KMS-11 (cell line): Measurements from ENCODE around the gene UAP1.

ENCODE experiments used
- H2AFZ ChIP-seq: fragments of 200-600 bp; sonication (generic); 2 replicates; pipeline ENCODE4 v1.6.1; 2016; ENCODE audit warnings: antibody characterized with exemption, mixed run types, low read depth
- H3K27ac ChIP-seq: fragments of 200-600 bp; sonication (generic); 2 replicates; pipeline ENCODE4 v1.6.1; 2016; ENCODE audit warnings: mild to moderate bottlenecking, mixed run types
- H3K27me3 ChIP-seq: fragments of 200-600 bp; sonication (generic); 2 replicates; pipeline ENCODE4 v1.6.1; 2017; ENCODE audit warnings: mild to moderate bottlenecking, low read depth, mixed run types, moderate library complexity; ENCODE audit not compliant: insufficient read depth
- H3K36me3 ChIP-seq: fragments of 200-600 bp; sonication (generic); 2 replicates; pipeline ENCODE4 v1.6.1; 2017; ENCODE audit warnings: mild to moderate bottlenecking, mixed run types; ENCODE audit not compliant: insufficient read depth
- H3K4me1 ChIP-seq: fragments of 200-600 bp; sonication (generic); 2 replicates; pipeline ENCODE4 v1.6.1; 2016; ENCODE audit warnings: mild to moderate bottlenecking, low read depth, mixed run types; ENCODE audit not compliant: poor library complexity, severe bottlenecking
- H3K4me2 ChIP-seq: fragments of 200-600 bp; sonication (generic); 2 replicates; pipeline ENCODE4 v1.7.0; 2016; ENCODE audit warnings: mild to moderate bottlenecking, mixed run types
- H3K4me3 ChIP-seq: fragments of 200-600 bp; sonication (generic); IDR thresholded peaks from 2 replicates; pipeline ENCODE4 v1.6.1; 2017; ENCODE audit warnings: low read depth, low read length, mixed read lengths; ENCODE audit not compliant: insufficient read depth
- H3K79me2 ChIP-seq: fragments of 200-600 bp; sonication (generic); 2 replicates; pipeline ENCODE4 v1.6.1; 2016; ENCODE audit warnings: low read depth, mixed run types; ENCODE audit not compliant: insufficient read depth
- H3K9ac ChIP-seq: fragments of 200-600 bp; sonication (generic); 2 replicates; pipeline ENCODE4 v1.6.1; 2016; ENCODE audit warnings: mild to moderate bottlenecking, mixed run types
- H4K20me1 ChIP-seq: fragments of 200-600 bp; sonication (generic); 2 replicates; pipeline ENCODE4 v1.6.1; 2016; ENCODE audit warnings: mild to moderate bottlenecking, mixed run types; ENCODE audit not compliant: insufficient read depth
- TF ChIP-seq, protein P1 (sequence below): fragments of 200-600 bp; sonication (generic); conservative IDR thresholded peaks from 2 replicates; pipeline ENCODE4 v1.6.1; 2017; ENCODE audit warnings: low read depth, mild to moderate bottlenecking, antibody characterized with exemption, low read length, moderate library complexity, mixed read lengths

The UAP1 gene

DNA sequence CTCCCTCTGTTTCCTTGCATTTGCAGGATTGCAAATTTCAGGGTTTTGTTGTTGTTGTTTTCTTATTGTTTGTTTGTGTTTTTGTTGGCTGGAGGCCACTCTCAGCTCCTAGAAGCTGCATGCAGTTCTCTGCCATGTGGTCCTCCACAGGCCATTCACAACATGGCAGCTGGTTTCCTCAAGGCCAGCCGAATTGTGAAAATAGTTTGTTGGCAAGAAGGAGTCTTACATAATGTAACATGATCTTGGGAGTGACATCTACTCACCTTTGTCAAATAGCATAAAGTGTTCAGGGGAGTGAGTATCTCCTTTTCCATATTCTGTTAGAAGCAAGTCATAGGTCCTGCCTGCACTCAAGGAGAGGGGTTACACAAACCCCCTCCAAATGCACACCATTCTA lies 10.6 kb upstream of the UAP1 start:
- H3K4me1 ChIP-seq = no peaks in the 10 kb centered on the region
- H3K27ac ChIP-seq = no peak overlapping the region
- TF ChIP-seq, protein P1, sequence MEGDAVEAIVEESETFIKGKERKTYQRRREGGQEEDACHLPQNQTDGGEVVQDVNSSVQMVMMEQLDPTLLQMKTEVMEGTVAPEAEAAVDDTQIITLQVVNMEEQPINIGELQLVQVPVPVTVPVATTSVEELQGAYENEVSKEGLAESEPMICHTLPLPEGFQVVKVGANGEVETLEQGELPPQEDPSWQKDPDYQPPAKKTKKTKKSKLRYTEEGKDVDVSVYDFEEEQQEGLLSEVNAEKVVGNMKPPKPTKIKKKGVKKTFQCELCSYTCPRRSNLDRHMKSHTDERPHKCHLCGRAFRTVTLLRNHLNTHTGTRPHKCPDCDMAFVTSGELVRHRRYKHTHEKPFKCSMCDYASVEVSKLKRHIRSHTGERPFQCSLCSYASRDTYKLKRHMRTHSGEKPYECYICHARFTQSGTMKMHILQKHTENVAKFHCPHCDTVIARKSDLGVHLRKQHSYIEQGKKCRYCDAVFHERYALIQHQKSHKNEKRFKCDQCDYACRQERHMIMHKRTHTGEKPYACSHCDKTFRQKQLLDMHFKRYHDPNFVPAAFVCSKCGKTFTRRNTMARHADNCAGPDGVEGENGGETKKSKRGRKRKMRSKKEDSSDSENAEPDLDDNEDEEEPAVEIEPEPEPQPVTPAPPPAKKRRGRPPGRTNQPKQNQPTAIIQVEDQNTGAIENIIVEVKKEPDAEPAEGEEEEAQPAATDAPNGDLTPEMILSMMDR = no peak
- H3K4me3 ChIP-seq = no peak overlapping the region
- no peaks in the 10 kb centered on the region for H3K27me3 ChIP-seq
- H2AFZ ChIP-seq = no peak overlapping the region
- H3K36me3 ChIP-seq = no peaks in the 10 kb centered on the region
- H4K20me1 ChIP-seq = no peaks in the 10 kb centered on the region
- no peaks in the 10 kb centered on the region for H3K79me2 ChIP-seq
- no peak overlapping the region for H3K9ac ChIP-seq
- no peak overlapping the region for H3K4me2 ChIP-seq

DNA sequence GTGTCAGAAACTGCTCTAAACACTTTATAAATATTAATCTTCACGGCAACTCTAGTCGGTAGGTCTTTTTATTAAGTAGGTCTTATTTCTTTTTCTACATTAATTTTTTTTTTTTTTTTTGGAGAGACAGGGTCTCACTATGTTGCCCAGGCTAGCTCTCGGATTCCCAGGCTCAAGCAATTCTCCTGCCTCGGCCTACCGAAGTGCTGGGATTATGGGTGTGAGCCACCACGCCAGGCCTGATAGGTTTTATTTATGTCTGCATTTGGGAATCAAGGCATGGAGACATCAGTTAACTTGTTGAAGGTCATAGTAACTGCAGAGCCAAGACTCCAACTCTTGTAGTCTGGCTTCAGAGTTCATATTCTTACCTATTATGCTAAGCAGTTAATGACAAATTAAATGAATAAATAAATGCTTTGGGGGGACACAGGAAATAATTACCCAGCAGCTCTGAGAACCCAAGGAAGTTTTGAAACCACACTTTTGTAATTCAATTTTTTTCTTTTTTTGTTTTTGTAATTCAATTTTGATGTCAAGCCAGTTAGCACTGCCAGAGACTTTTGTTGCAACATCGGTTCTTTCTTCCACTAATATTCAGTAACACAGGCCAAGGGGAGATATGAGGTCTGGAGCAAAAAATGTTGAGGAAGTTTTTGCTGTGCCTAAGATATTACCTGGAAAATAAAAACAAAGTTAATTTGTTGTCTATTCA lies 9.4 kb upstream of the UAP1 start:
- no peaks in the 10 kb centered on the region for H3K36me3 ChIP-seq
- H3K4me2 ChIP-seq = no peak overlapping the region
- H4K20me1 ChIP-seq = no peaks in the 10 kb centered on the region
- H3K27ac ChIP-seq = no peak overlapping the region
- H3K27me3 ChIP-seq = no peaks in the 10 kb centered on the region
- H3K79me2 ChIP-seq = no peaks in the 10 kb centered on the region
- TF ChIP-seq, protein P1 = no peak
- H3K4me1 ChIP-seq = no peaks in the 10 kb centered on the region
- no peak overlapping the region for H2AFZ ChIP-seq
- H3K4me3 ChIP-seq = no peak overlapping the region
- no peak overlapping the region for H3K9ac ChIP-seq

DNA sequence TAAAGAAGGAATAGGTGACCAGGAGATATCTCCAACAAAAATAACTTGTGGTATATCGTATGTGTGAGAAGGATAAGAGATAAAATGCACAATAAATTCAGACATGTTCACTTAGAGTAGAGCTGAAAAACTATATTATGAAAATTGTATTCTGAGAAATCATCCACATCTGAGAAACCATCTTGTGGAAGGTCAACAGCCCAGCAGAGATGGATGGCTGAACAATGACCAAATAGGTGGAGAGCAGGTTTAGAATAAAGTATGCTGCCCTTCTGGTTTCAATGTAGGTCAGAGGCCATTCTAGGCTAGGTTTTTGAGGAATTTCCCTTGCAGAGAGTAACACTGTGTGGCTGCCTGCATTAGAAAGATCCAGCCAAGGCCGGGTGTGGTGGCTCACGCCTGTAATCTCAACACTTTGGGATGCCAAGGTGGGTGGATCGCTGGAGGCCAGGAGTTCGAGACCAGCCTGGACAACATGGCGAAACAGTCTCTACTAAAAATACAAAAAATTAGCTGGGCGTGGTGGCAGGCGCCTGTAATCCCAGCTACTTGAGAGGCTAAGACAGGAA lies 8.8 kb upstream of the UAP1 start:
- Histone ChIP-seq H3K27me3 (no peaks in the 10 kb centered on the region), H3K4me3 (no peak overlapping the region), H3K36me3 (no peaks in the 10 kb centered on the region), H3K4me2 (no peak overlapping the region), H3K79me2 (no peaks in the 10 kb centered on the region), H4K20me1 (no peaks in the 10 kb centered on the region), H3K4me1 (no peaks in the 10 kb centered on the region), H3K27ac (no peak overlapping the region), H3K9ac (no peak overlapping the region), H2AFZ (no peak overlapping the region)
- TF ChIP-seq, protein P1 = no peak

DNA sequence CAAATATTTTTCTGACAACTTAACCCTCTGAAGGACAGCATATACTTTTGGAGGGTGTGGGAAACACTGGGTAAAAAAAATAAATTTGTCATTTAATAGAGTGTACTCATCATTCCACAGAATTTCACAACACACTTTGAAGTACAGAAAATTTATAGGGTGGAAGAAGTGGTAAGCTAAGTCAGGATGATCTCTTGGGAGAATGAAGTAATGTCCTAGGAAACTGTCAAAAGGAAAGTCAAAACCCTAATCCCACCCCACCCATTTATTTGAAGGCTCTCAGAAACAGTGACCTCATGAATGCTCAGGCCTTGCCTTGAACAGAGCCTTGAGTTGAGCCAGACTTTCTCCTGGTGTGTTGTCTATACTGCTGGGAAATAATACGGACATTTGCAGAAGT lies 7.3 kb upstream of the UAP1 start:
- no peaks in the 10 kb centered on the region for H3K36me3 ChIP-seq
- H3K27me3 ChIP-seq = no peaks in the 10 kb centered on the region
- H4K20me1 ChIP-seq = no peaks in the 10 kb centered on the region
- no peak overlapping the region for H3K4me3 ChIP-seq
- H3K9ac ChIP-seq = no peak overlapping the region
- no peak overlapping the region for H3K27ac ChIP-seq
- no peak overlapping the region for H3K4me2 ChIP-seq
- TF ChIP-seq, protein P1 = no peak
- no peaks in the 10 kb centered on the region for H3K79me2 ChIP-seq
- H3K4me1 ChIP-seq = no peaks in the 10 kb centered on the region
- H2AFZ ChIP-seq = no peak overlapping the region
